AG04450 (cell line): Measurements from ENCODE around the gene SCYGR1. TPM values are rescaled to one million over a fixed set of nuclear protein-coding genes. Genes with fewer than 3 reads are reported as not detected.

Source experiments
- CTCF ChIA-PET: fragments of 300-600, 350-600 bp; formaldehyde crosslinking; extraction: SDS; loops from one replicate; lab custom pipeline; 2022; ENCODE audit warnings: antibody characterized with exemption, inconsistent platforms; lab: Charles Lee
- POLR2A ChIA-PET: fragments of 350-600 bp; formaldehyde crosslinking; extraction: SDS; loops from one replicate; lab custom pipeline; 2021; ENCODE audit warnings: antibody characterized with exemption, inconsistent platforms; lab: Yijun Ruan, JAX
- DNase-seq: peaks from one replicate; pipeline ENCODE4 v3.0.0-alpha.2; 2011; ENCODE audit warnings: low read depth, low spot score
- H3K27ac ChIP-seq: one replicate; pipeline ENCODE4 v1.5.1; 2012; ENCODE audit warnings: low read depth, low read length, control low read depth
- H3K27me3 ChIP-seq: one replicate; pipeline ENCODE4 v1.6.0; 2012; ENCODE audit warnings: low read length; ENCODE audit not compliant: control insufficient read depth, insufficient read depth
- H3K4me3 ChIP-seq: 2 replicates; pipeline ENCODE4 v1.5.1; 2011; ENCODE audit warnings: mild to moderate bottlenecking, low read depth, low read length, control low read depth
- H3K9me3 ChIP-seq: 2 replicates; pipeline ENCODE4 v1.5.1; 2012; ENCODE audit warnings: low read length; ENCODE audit not compliant: control insufficient read depth, insufficient read depth
- CTCF ChIP-seq: IDR thresholded peaks from 2 replicates; pipeline ENCODE4 v1.5.1; 2011; ENCODE audit warnings: low read depth, low read length, control low read depth, inconsistent platforms
- polyA plus RNA-seq: library from polyadenylated mRNA; depleted of rRNA; stranded (reverse); fragments of >200 nt; gene quantifications from 2 replicates; pipeline ENCODE4 v1.2.3, GENCODE V29; 2011

The SCYGR1 gene
- polyA plus RNA-seq, 1 experiment, result not detected

- CTCF ChIA-PET, result interaction anchor here (0.7 kb wide), 1 partner anchor 55 kb away, joined by 3 read pairs; no protein-coding TSS in a partner anchor
- DNase-seq, result no peak
These were observed 36.1 kb downstream of the SCYGR1 start for GRCh38 chr2:227351639-227352038.

GRCh38 chr2:227349989-227350612 lies 37.6 kb downstream of the SCYGR1 start:
- no peak for TF ChIP-seq CTCF

More at GRCh38 chr2:227351639-227352038, 36.1 kb downstream of the SCYGR1 start:
- no peak for TF ChIP-seq CTCF
- H3K27ac ChIP-seq, result no peak overlapping the region
- POLR2A ChIA-PET, result no interaction called here
- no peak overlapping the region for H3K4me3 ChIP-seq
- no peaks in the 10 kb centered on the region for H3K9me3 ChIP-seq
- no peaks in the 10 kb centered on the region for H3K27me3 ChIP-seq

GRCh38 chr2:227348324-227348723 lies 39.4 kb downstream of the SCYGR1 start:
- Histone ChIP-seq H3K9me3 (no peaks in the 10 kb centered on the region), H3K4me3 (no peak overlapping the region), H3K27me3 (no peaks in the 10 kb centered on the region), H3K27ac (no peak overlapping the region)
- no peak for TF ChIP-seq CTCF
- ChIA-PET CTCF (interaction anchor here (1.5 kb wide), 1 partner anchor 110 kb away, joined by 5 read pairs; no protein-coding TSS in a partner anchor), POLR2A (no interaction called here)
- no peak for DNase-seq

More at GRCh38 chr2:227349989-227350612, 37.6 kb downstream of the SCYGR1 start:
- no peaks in the 10 kb centered on the region for H3K9me3 ChIP-seq
- no peak for DNase-seq
- no peak overlapping the region for H3K4me3 ChIP-seq
- no peaks in the 10 kb centered on the region for H3K27me3 ChIP-seq
- CTCF ChIA-PET, result interaction anchor here (0.5 to 1.3 kb wide), 2 partner anchors 14 to 258 kb away, joined by 5 read pairs; no protein-coding TSS in a partner anchor
- POLR2A ChIA-PET, result no interaction called here
- no peak overlapping the region for H3K27ac ChIP-seq

GRCh38 chr2:227347117-227347516 lies 40.6 kb downstream of the SCYGR1 start:
- TF ChIP-seq CTCF, result no peak
- POLR2A ChIA-PET, result interaction anchor here (0.5 to 0.6 kb wide), 2 partner anchors 12 to 470 kb away, joined by 3 read pairs; no protein-coding TSS in a partner anchor

GRCh38 chr2:227344231-227344630 lies 43.5 kb downstream of the SCYGR1 start:
- CTCF ChIA-PET, result no interaction called here
- Histone ChIP-seq H3K9me3 (no peaks in the 10 kb centered on the region), H3K4me3 (no peak overlapping the region), H3K27ac (no peak overlapping the region), H3K27me3 (no peaks in the 10 kb centered on the region)
- POLR2A ChIA-PET, result interaction anchor here (0.5 kb wide), 1 partner anchor 57 kb away, joined by 5 read pairs; no protein-coding TSS in a partner anchor
- TF ChIP-seq CTCF, result no peak
- no peak for DNase-seq

More at GRCh38 chr2:227347117-227347516, 40.6 kb downstream of the SCYGR1 start:
- Histone ChIP-seq H3K27me3 (no peaks in the 10 kb centered on the region), H3K9me3 (no peaks in the 10 kb centered on the region), H3K4me3 (no peak overlapping the region), H3K27ac (no peak overlapping the region)
- CTCF ChIA-PET, result interaction anchor here (1.2 kb wide), 1 partner anchor 543 kb away, joined by 3 read pairs; no protein-coding TSS in a partner anchor
- no peak for DNase-seq
